Loucy (cell line): ENCODE measurements around the gene TLR1.

Experiments
- CTCF ChIP-seq: fragments of 200-600 bp; sonication (generic); conservative IDR thresholded peaks from 2 replicates; pipeline ENCODE4 v1.5.1; 2014; ENCODE audit warnings: mild to moderate bottlenecking, antibody characterized with exemption, low read length
- EZH2phosphoT487 ChIP-seq: fragments of 200-600 bp; IDR thresholded peaks from 2 replicates; pipeline ENCODE4 v1.6.1; 2018; ENCODE audit warnings: antibody characterized with exemption, mild to moderate bottlenecking, moderate library complexity, borderline replicate concordance

DNA sequence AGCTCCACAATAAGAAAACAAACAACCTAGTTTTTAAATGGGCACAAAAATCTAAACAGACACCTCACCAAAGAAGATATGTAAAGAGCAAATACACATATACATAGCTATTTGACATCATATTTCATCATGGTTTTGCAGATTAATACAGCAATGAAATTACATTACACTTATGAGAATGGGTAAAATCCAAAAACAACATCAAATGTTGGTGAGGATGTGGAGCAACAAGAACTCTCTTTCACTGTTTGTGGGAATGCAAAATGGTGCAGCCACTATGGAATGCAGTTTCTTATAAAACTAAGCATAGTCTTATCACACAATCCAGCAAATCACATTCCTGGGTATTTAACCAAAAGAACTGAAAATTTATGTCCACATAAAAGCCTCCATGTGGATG, 27.1 kb upstream of the TLR1 start:
- no peak for TF ChIP-seq CTCF
- TF ChIP-seq EZH2phosphoT487 = no peak
